ENCODE results near the gene FRMD1. TPM values are rescaled to one million over a fixed set of nuclear protein-coding genes. Genes with fewer than 3 reads are reported as not detected.

The FRMD1 gene
- total RNA-seq, 1 experiment from 2014 or later = not detected

DNA sequence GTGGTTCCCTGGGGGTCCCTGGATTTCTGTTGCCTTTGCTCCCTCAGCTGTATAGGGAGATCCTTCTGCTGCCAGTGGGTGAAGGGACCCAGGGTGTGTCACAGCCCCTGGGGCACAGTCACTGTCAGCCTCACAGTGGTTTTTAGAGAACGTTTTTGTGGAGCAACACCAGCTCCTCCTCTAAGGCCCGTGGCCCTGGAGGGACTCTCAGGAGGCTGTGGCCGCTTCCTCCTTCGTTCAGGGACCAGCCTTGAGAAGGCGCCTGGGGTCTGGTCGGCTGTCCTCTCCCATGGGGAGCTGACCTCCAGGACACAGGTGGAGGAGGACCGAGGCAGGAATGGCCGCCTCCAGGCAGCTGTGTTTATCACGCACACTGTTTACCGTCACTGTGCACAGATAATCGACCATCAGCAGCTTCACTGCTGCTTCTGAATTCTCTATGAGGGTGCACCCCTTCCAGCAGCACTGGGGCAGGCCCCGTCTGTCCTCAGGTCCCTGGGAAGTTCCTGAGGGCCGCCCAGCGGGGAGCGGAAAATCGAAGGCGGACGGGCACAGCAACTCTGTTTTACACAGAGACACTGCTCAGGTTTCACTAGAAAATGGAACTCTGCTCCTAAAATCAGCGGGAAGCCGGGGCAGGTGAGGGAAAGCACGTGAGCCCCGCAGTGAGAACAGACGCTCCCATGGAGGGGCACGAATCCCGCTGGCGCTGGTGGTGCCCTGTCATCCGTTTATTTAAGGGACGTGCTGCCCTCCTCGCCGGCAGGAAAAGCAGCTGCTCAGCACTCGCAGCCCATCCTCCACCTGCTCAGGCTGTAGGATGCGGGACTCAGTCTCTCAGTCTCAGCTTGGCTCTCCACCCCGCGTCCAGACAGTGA, 10.4 kb upstream of the FRMD1 start:
- no peak for DNase-seq
- Histone ChIP-seq H3K9ac (ENCODE audit: low read length) (no peak overlapping the region), H3K4me2 (ENCODE audit: low read depth, low read length, poor library complexity, severe bottlenecking) (no peak overlapping the region), H2AFZ (ENCODE audit: low read length) (no peak overlapping the region), H3K27me3 (ENCODE audit: low read length) (no peaks in the 10 kb centered on the region), H4K20me1 (ENCODE audit: insufficient read depth, low read depth, low read length) (no peaks in the 10 kb centered on the region), H3K4me3 (ENCODE audit: low read length) (no peak overlapping the region), H3K36me3 (ENCODE audit: insufficient read depth, low read length) (no peaks in the 10 kb centered on the region), H3K9me2 (replicated peaks; ENCODE audit: insufficient read depth, low read length) (no peaks in the 10 kb centered on the region), H3K79me2 (ENCODE audit: low read length) (no peaks in the 10 kb centered on the region), H3K9me3 (ENCODE audit: low read length) (no peaks in the 10 kb centered on the region), H3K27ac (ENCODE audit: low read length) (no peak overlapping the region), H3K4me1 (ENCODE audit: low read length) (no peaks in the 10 kb centered on the region)

DNA sequence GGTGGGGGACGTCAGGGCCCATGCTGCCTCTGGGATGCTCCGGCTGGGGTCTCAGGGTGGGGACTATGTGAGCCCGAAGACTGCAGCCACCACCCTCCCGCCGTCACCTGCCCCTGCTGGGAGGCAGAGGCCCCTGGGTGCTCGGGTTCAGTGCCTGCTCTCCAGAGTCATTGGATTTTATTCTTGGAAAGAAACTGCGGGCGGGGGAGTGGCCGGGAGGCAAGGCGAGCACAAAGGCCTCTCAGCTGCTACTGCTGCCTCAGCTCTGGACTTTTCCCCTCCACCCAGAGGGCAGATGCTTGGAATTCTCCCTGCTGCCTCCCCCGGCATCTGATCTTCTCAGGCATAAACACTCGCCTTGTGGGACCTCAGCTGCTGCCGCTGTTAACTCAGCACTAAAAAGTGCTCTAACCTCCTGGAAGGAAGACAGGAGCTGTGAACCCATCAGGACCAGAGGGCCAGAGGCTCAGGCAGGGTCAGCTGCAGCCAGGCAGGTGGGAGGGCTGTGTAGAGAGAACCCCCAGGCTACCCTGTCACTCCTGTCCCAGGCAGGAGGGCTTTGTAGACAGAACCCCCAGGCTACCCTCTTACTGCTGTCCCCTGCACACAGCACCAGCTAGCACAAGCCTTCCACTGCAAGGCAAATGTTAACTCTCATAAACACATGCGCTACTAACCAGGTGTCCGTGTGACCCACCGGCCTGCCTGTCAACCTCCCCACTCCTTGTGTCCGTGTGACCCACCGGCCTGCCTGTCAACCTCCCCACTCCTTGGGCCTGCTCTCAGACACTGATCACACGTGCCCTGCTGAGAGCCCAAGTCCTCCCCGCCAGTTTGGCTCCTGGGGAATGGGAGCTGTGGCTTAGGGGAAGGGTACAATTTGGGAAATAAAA, 9.4 kb upstream of the FRMD1 start:
- Histone ChIP-seq H3K27ac (ENCODE audit: low read length) (no peak overlapping the region), H3K27me3 (ENCODE audit: low read length) (no peaks in the 10 kb centered on the region), H3K9me3 (ENCODE audit: low read length) (no peaks in the 10 kb centered on the region), H3K36me3 (ENCODE audit: insufficient read depth, low read length) (no peaks in the 10 kb centered on the region), H4K20me1 (ENCODE audit: insufficient read depth, low read depth, low read length) (no peaks in the 10 kb centered on the region), H3K9ac (ENCODE audit: low read length) (no peak overlapping the region), H2AFZ (ENCODE audit: low read length) (no peak overlapping the region), H3K79me2 (ENCODE audit: low read length) (no peaks in the 10 kb centered on the region), H3K4me1 (ENCODE audit: low read length) (no peaks in the 10 kb centered on the region), H3K9me2 (replicated peaks; ENCODE audit: insufficient read depth, low read length) (no peaks in the 10 kb centered on the region), H3K4me3 (ENCODE audit: low read length) (no peak overlapping the region), H3K4me2 (ENCODE audit: low read depth, low read length, poor library complexity, severe bottlenecking) (no peak overlapping the region)
- DNase-seq = no peak

DNA sequence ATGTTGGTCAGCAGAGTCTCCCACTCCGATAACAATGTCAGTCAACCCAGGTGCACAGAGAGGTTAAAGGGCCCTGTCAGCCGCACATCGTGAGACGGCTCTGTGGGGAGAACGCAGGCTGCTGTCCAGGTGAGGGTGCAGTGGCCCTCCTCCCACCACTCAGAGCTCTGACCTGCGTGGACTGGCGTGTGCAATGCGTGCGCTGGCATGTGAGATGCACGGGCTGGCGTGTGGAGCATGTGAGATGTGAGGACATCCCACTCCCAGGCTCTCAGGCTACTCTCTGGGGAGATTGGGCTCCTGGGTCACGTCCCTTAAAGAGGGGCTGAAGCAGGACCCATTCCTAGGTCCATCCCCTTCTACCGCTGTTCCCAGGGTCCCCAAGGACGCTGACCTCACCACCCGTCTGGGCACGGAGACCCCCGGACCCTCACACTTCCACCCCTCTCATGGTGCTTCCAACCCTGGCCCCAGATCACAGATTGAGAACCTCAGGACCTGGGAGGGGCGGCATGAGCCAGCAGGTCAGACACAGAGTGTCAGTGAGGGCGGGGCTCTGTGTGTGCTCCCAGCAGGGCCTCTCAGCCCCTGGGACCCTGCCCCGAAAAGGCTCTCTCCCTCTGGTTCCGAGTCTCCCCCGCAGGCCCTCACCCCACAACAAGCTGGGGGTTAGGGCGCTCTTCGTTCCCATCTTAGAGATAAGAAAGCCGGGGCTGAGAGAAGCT, 8.6 kb upstream of the FRMD1 start:
- no peak overlapping the region for H3K9ac ChIP-seq (ENCODE audit: low read length)
- H3K9me2 ChIP-seq (replicated peaks; ENCODE audit: insufficient read depth, low read length) = no peaks in the 10 kb centered on the region
- H3K27me3 ChIP-seq (ENCODE audit: low read length) = no peaks in the 10 kb centered on the region
- no peak overlapping the region for H3K27ac ChIP-seq (ENCODE audit: low read length)
- H3K4me1 ChIP-seq (ENCODE audit: low read length) = no peaks in the 10 kb centered on the region
- H4K20me1 ChIP-seq (ENCODE audit: insufficient read depth, low read depth, low read length) = no peaks in the 10 kb centered on the region
- H3K4me2 ChIP-seq (ENCODE audit: low read depth, low read length, poor library complexity, severe bottlenecking) = no peak overlapping the region
- no peak for DNase-seq
- no peak overlapping the region for H3K4me3 ChIP-seq (ENCODE audit: low read length)
- no peaks in the 10 kb centered on the region for H3K9me3 ChIP-seq (ENCODE audit: low read length)
- H3K36me3 ChIP-seq (ENCODE audit: insufficient read depth, low read length) = no peaks in the 10 kb centered on the region
- H2AFZ ChIP-seq (ENCODE audit: low read length) = no peak overlapping the region
- no peaks in the 10 kb centered on the region for H3K79me2 ChIP-seq (ENCODE audit: low read length)

DNA sequence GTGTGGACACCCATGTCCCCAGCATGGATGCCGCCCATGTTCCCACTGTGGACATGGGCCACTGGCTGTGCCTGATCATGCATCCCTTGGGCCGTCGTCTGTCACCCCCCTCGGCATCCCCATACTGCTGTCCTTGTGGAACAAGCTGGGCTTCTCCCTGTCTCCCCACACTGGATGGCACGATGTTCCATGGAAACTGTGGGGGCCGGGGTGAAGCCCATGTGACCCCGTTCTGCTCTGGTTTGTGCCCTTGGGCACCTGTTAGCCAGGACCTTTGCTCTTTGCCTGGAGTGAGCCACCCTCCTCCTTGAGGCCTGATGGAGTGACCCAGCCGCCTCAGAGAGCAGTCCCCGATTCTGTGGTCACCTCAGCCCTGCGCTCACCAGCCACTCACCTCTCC, 7.6 kb upstream of the FRMD1 start:
- Histone ChIP-seq H3K36me3 (ENCODE audit: insufficient read depth, low read length) (no peaks in the 10 kb centered on the region), H3K4me3 (ENCODE audit: low read length) (no peak overlapping the region), H3K4me1 (ENCODE audit: low read length) (no peaks in the 10 kb centered on the region), H2AFZ (ENCODE audit: low read length) (no peak overlapping the region), H3K79me2 (ENCODE audit: low read length) (no peaks in the 10 kb centered on the region), H3K27ac (ENCODE audit: low read length) (no peak overlapping the region), H3K27me3 (ENCODE audit: low read length) (no peaks in the 10 kb centered on the region), H3K4me2 (ENCODE audit: low read depth, low read length, poor library complexity, severe bottlenecking) (no peak overlapping the region), H3K9ac (ENCODE audit: low read length) (no peak overlapping the region), H4K20me1 (ENCODE audit: insufficient read depth, low read depth, low read length) (no peaks in the 10 kb centered on the region), H3K9me3 (ENCODE audit: low read length) (no peaks in the 10 kb centered on the region), H3K9me2 (replicated peaks; ENCODE audit: insufficient read depth, low read length) (no peaks in the 10 kb centered on the region)
- no peak for DNase-seq

DNA sequence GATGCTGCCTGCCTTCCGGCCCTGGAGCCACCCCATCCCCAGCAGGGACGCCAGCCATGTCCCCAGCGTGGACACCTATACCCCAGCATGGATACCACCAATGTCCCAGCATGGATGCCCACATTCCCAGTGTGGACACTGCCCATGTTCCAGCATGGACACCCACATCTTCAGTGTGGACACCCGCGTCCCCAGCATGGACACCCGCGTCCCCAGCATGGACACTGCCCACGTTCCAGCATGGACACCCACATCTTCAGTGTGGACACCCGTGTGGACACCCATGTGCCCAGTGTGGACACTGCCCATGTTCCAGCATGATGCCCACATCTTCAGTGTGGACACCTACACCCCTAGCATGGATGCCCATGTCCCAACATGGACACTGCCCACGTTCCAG, 7.1 kb upstream of the FRMD1 start:
- H3K4me1 ChIP-seq (ENCODE audit: low read length) = no peaks in the 10 kb centered on the region
- no peak overlapping the region for H3K27ac ChIP-seq (ENCODE audit: low read length)
- H4K20me1 ChIP-seq (ENCODE audit: insufficient read depth, low read depth, low read length) = no peaks in the 10 kb centered on the region
- no peak overlapping the region for H2AFZ ChIP-seq (ENCODE audit: low read length)
- no peaks in the 10 kb centered on the region for H3K79me2 ChIP-seq (ENCODE audit: low read length)
- no peaks in the 10 kb centered on the region for H3K9me2 ChIP-seq (replicated peaks; ENCODE audit: insufficient read depth, low read length)
- H3K36me3 ChIP-seq (ENCODE audit: insufficient read depth, low read length) = no peaks in the 10 kb centered on the region
- H3K9ac ChIP-seq (ENCODE audit: low read length) = no peak overlapping the region
- no peak overlapping the region for H3K4me2 ChIP-seq (ENCODE audit: low read depth, low read length, poor library complexity, severe bottlenecking)
- DNase-seq = no peak
- H3K4me3 ChIP-seq (ENCODE audit: low read length) = no peak overlapping the region
- H3K27me3 ChIP-seq (ENCODE audit: low read length) = no peaks in the 10 kb centered on the region
- H3K9me3 ChIP-seq (ENCODE audit: low read length) = no peaks in the 10 kb centered on the region

DNA sequence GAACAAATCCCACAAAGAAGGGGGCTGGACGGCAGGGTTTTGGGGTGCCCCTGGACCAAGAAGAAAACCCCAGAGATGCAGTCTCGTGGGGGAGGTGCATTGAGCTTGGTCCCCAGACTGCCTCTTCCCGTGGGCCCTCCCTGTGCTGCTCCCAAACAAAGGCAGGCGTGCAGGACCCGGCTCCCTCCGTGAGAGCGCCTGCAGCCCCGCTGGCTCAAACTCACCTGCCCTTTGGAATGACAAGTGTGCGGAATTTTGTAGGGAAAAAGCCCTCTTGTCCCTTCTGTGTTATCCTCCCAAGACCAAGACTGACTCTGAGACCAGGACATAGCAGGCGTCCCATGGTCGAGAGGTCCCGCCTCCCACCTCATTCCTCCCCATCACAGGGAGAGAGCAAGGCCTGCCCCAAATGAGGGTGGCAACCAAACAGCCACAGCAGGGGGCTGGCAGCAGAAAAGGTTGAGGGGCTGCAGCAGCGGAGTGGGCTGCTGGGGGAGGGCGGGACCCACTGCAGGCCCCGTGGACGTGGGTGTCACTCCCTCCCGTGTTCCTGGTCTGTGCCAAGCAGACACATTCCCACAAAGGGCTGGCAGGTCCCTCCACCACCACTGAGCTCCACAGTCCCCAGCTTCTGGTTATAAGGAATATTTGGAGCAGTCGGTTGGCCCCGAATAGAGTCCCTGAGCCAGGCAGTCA, 5.6 kb upstream of the FRMD1 start:
- Histone ChIP-seq H3K4me3 (ENCODE audit: low read length) (no peak overlapping the region), H3K27me3 (ENCODE audit: low read length) (no peaks in the 10 kb centered on the region), H3K9me2 (replicated peaks; ENCODE audit: insufficient read depth, low read length) (no peaks in the 10 kb centered on the region), H3K4me2 (ENCODE audit: low read depth, low read length, poor library complexity, severe bottlenecking) (no peak overlapping the region), H3K27ac (ENCODE audit: low read length) (no peak overlapping the region), H2AFZ (ENCODE audit: low read length) (no peak overlapping the region), H3K9ac (ENCODE audit: low read length) (no peak overlapping the region), H3K4me1 (ENCODE audit: low read length) (no peaks in the 10 kb centered on the region), H3K9me3 (ENCODE audit: low read length) (no peaks in the 10 kb centered on the region), H3K36me3 (ENCODE audit: insufficient read depth, low read length) (no peaks in the 10 kb centered on the region), H3K79me2 (ENCODE audit: low read length) (no peaks in the 10 kb centered on the region), H4K20me1 (ENCODE audit: insufficient read depth, low read depth, low read length) (no peaks in the 10 kb centered on the region)
- DNase-seq = no peak

DNA sequence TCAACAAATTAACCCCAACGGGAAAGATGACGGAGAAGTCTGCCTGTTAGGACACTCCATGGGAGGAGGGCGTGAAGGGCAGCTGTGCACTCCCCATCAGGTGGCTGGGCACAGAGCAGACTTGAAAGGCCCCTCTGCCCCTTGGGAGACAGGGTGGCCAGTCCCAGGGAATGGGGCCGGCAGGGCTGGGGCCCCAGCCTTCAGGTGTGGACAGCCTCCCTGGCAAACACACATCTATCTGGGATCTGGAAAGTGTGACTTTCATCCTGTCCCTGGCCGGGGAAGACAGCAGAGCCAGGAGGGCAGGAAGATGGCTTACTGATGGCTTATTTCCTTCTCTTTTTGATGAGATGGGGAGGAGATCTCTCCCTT, 4.5 kb upstream of the FRMD1 start:
- no peaks in the 10 kb centered on the region for H3K4me1 ChIP-seq (ENCODE audit: low read length)
- no peak overlapping the region for H3K27ac ChIP-seq (ENCODE audit: low read length)
- H3K9me2 ChIP-seq (replicated peaks; ENCODE audit: insufficient read depth, low read length) = no peaks in the 10 kb centered on the region
- no peak overlapping the region for H3K4me3 ChIP-seq (ENCODE audit: low read length)
- H3K79me2 ChIP-seq (ENCODE audit: low read length) = no peaks in the 10 kb centered on the region
- H2AFZ ChIP-seq (ENCODE audit: low read length) = no peak overlapping the region
- no peak overlapping the region for H3K9ac ChIP-seq (ENCODE audit: low read length)
- H3K4me2 ChIP-seq (ENCODE audit: low read depth, low read length, poor library complexity, severe bottlenecking) = no peak overlapping the region
- H4K20me1 ChIP-seq (ENCODE audit: insufficient read depth, low read depth, low read length) = no peaks in the 10 kb centered on the region
- no peaks in the 10 kb centered on the region for H3K27me3 ChIP-seq (ENCODE audit: low read length)
- H3K36me3 ChIP-seq (ENCODE audit: insufficient read depth, low read length) = no peaks in the 10 kb centered on the region
- no peaks in the 10 kb centered on the region for H3K9me3 ChIP-seq (ENCODE audit: low read length)
- DNase-seq = no peak

Data from Karpas-422 (cell line).